ENCODE data around the gene TEX51. TPM values are rescaled to one million over a fixed set of nuclear protein-coding genes. Genes with fewer than 3 reads are reported as not detected.

The TEX51 gene
- total RNA-seq, 6 donors from 2014 or later = not detected

- Histone ChIP-seq H3K9me3 (no peaks in the 10 kb centered on the region), H3K27me3 (no peaks in the 10 kb centered on the region), H3K4me3 (no peak overlapping the region), H3K4me1 (no peaks in the 10 kb centered on the region), H3K36me3 (no peaks in the 10 kb centered on the region), H3K27ac (no peak overlapping the region)
- WGBS, 2 donors = 87 to 88% methylated on average over 4 of the region's 4 CpGs
- TF ChIP-seq POLR2AphosphoS5 (IDR thresholded peaks at IDR 0.05) = no peak
- no peak for TF ChIP-seq POLR2A (IDR thresholded peaks at IDR 0.05)
- TF ChIP-seq CTCF (IDR thresholded peaks at IDR 0.05) = no peak
- TF ChIP-seq EP300 (IDR thresholded peaks at IDR 0.05) = no peak
- ATAC-seq (ENCODE audit: low FRiP score in 2 of 2) (no peak), DNase-seq (no peak)
Measured at GRCh38 chr2:126858013-126858412, 40.7 kb upstream of the TEX51 start.

- no peaks in the 10 kb centered on the region for H3K9me3 ChIP-seq
- no peak for TF ChIP-seq CTCF (IDR thresholded peaks at IDR 0.05)
- no peak for TF ChIP-seq POLR2A (IDR thresholded peaks at IDR 0.05)
- TF ChIP-seq POLR2AphosphoS5 (IDR thresholded peaks at IDR 0.05) = no peak
- TF ChIP-seq EP300 (IDR thresholded peaks at IDR 0.05) = no peak
- 63 to 64% methylated on average over 3 of the region's 3 CpGs for WGBS, 2 donors
- H3K27ac ChIP-seq = no peak overlapping the region
- H3K4me3 ChIP-seq = no peak overlapping the region
- DNase-seq (no peak), ATAC-seq (ENCODE audit: low FRiP score in 2 of 2) (no peak)
- no peaks in the 10 kb centered on the region for H3K36me3 ChIP-seq
- no peaks in the 10 kb centered on the region for H3K4me1 ChIP-seq
- no peaks in the 10 kb centered on the region for H3K27me3 ChIP-seq
Measured at GRCh38 chr2:126858436-126858835, 40.3 kb upstream of the TEX51 start.

GRCh38 chr2:126858991-126859390, 39.7 kb upstream of the TEX51 start:
- H3K4me1 ChIP-seq = no peaks in the 10 kb centered on the region
- TF ChIP-seq EP300 (IDR thresholded peaks at IDR 0.05) (no peak), POLR2AphosphoS5 (IDR thresholded peaks at IDR 0.05) (no peak), POLR2A (IDR thresholded peaks at IDR 0.05) (no peak), CTCF (IDR thresholded peaks at IDR 0.05) (no peak)
- no peak overlapping the region for H3K27ac ChIP-seq
- ATAC-seq (ENCODE audit: low FRiP score in 2 of 2) (no peak), DNase-seq (no peak)
- no peaks in the 10 kb centered on the region for H3K27me3 ChIP-seq
- H3K9me3 ChIP-seq = no peaks in the 10 kb centered on the region
- no peak overlapping the region for H3K4me3 ChIP-seq
- 62 to 71% methylated on average over 5 of the region's 5 CpGs for WGBS, 2 donors
- no peaks in the 10 kb centered on the region for H3K36me3 ChIP-seq

- no peaks in the 10 kb centered on the region for H3K9me3 ChIP-seq
- no peaks in the 10 kb centered on the region for H3K27me3 ChIP-seq
- no peaks in the 10 kb centered on the region for H3K36me3 ChIP-seq
- no peak overlapping the region for H3K4me3 ChIP-seq
- H3K27ac ChIP-seq = no peak overlapping the region
- TF ChIP-seq POLR2A (IDR thresholded peaks at IDR 0.05) (no peak), POLR2AphosphoS5 (IDR thresholded peaks at IDR 0.05) (no peak), EP300 (IDR thresholded peaks at IDR 0.05) (no peak), CTCF (IDR thresholded peaks at IDR 0.05) (no peak)
- ATAC-seq (ENCODE audit: low FRiP score in 2 of 2) = no peak
- H3K4me1 ChIP-seq = no peaks in the 10 kb centered on the region
- no peak for DNase-seq
Measured at GRCh38 chr2:126859631-126860030, 39.1 kb upstream of the TEX51 start.

- Histone ChIP-seq H3K36me3 (no peaks in the 10 kb centered on the region), H3K4me3 (no peak overlapping the region), H3K27ac (no peak overlapping the region), H3K9me3 (no peaks in the 10 kb centered on the region), H3K27me3 (no peaks in the 10 kb centered on the region), H3K4me1 (no peaks in the 10 kb centered on the region)
- no peak for DNase-seq
- whole genome bisulfite sequencing, 2 donors = 63 to 95% methylated on average over 2 of the region's 2 CpGs
- TF ChIP-seq POLR2AphosphoS5 (IDR thresholded peaks at IDR 0.05) = no peak
- no peak for TF ChIP-seq POLR2A (IDR thresholded peaks at IDR 0.05)
- no peak for TF ChIP-seq EP300 (IDR thresholded peaks at IDR 0.05)
- ATAC-seq (ENCODE audit: low FRiP score in 2 of 2) = no peak
Measured at GRCh38 chr2:126860385-126860784, 38.3 kb upstream of the TEX51 start.

All from upper lobe of left lung (tissue), 6 donors.